Psoas muscle (tissue), 8 donors: ENCODE data around the gene CTH. TPM values are rescaled to one million over a fixed set of nuclear protein-coding genes. Genes with fewer than 3 reads are reported as not detected.
"Not testable (repeated sequence)": the region's sequence is repeated elsewhere in the genome, so short reads cannot be mapped to it uniquely, and the experiment has no call there.

Source experiments
- ATAC-seq, 4 donors: fragments of 200-7000 bp; cut with Tn5 transposase; one replicate each; pipeline ENCODE4 v1.9.1; 2020; ENCODE audit warnings: moderate library complexity in 3 of 4, mild to moderate bottlenecking in 2 of 4
- DNase-seq, 2 donors: peaks; one replicate each; pipeline ENCODE4 v3.0.0-alpha.2; 2020
- H3K27ac ChIP-seq: fragments of 200-600 bp; one replicate; pipeline ENCODE4 v1.8.0; 2022
- H3K27me3 ChIP-seq, 3 donors: fragments of 200-600 bp in 1 of 3; one replicate each; pipeline versions ENCODE4 v1.6.1 to v1.8.0; 2013 to 2022; ENCODE audit warnings: low read length in 2 of 3, mild to moderate bottlenecking in 2 of 3, moderate library complexity in 1 of 3; ENCODE audit not compliant: insufficient read depth in 3 of 3
- H3K36me3 ChIP-seq, 2 donors: fragments of 200-600 bp in 1 of 2; one replicate each; pipeline versions ENCODE4 v1.6.1 to v1.8.0; 2013 to 2022; ENCODE audit warnings: low read depth in 1 of 2, mild to moderate bottlenecking in 1 of 2, moderate library complexity in 1 of 2; ENCODE audit not compliant: insufficient read depth in 1 of 2
- H3K4me1 ChIP-seq: fragments of 200-600 bp; one replicate; pipeline ENCODE4 v1.8.0; 2022
- H3K4me3 ChIP-seq: fragments of 200-600 bp; one replicate; pipeline ENCODE4 v1.8.0; 2022; ENCODE audit warnings: mild to moderate bottlenecking
- H3K9me3 ChIP-seq: fragments of 200-600 bp; one replicate; pipeline ENCODE4 v1.8.0; 2022
- WGBS, 3 donors: extraction: QIAGEN DNeasy Blood & Tissue Kit; methylation state at CpG; one replicate each; pipeline versions ENCODE4 v1.1.6 to v1.1.7; 2013; 5-methylcytosine and 5-hydroxymethylcytosine counted together
- intact Hi-C, 2 donors: fragments of 100-400 bp; cut with DNase I; formaldehyde crosslinking; loops; one replicate each; pipeline versions ENCODE4 v1.11.0 to v1.14.2; 2022
- polyA plus RNA-seq, 3 donors: library from polyadenylated mRNA; stranded (reverse); fragments of 200-250 nt; gene quantifications; one replicate each; pipeline ENCODE4 v1.2.3, GENCODE V29; 2013
- total RNA-seq, 4 donors: library from RNA; stranded (reverse); fragmentation: NEBNext Ultra II Directional in 2 of 4; extraction: Animal tissue kit (Norgen Biotek cat#: 25700) in 2 of 4; gene quantifications; one replicate each; pipeline versions ENCODE4 v1.2.1 to v1.2.4, GENCODE V29; 2021 to 2023
- TF ChIP-seq, protein P1 (sequence below): fragments of 200-600 bp; IDR thresholded peaks from one replicate; pipeline ENCODE4 v1.8.0; 2022; ENCODE audit warnings: antibody characterized with exemption
- donor health status: healthy with polysubstance abuse.
- donor health status: DM: no; HTN: no; CAD: no; lungs with moderate emphysema.
- donor health status: Bipolar disorder and iron deficiency.
- donor health status: healthy.
- donor health status: DM: yes; HTN: yes; CAD: no.
- donor health status: DM: no; HTN: no; CAD: no.
- donor health status: DM: no; HTN: no; CAD: no.
- donor health status: DM: yes; HTN: yes; CAD: no.

The CTH gene
- total and polyA plus RNA-seq, 7 donors, result 0.55 to 2.9 (median 1.5) TPM

DNA sequence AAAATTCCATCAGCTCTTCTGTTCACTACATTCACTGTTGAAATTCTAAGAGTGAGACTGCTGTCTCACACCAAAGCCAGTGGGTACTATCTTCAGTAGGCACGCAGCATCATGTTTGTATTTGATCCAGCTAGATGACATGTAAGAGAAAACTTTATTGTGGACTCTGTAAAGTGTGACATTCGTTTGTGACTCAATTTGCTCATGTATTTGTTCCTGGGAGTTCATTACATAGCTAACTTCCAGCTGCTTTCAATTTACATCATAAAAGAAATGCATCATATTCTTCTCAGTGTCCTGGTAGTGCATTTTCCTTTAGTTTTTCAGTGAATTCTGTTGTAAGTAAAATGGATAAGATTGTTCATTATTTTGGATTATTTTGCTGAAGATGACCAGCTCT, 31.4 kb downstream of the CTH start:
- DNase-seq (no peak), ATAC-seq (no peak)
- 58 to 66% (median 63%) methylated on average over 2 of the region's 2 CpGs for WGBS, 3 donors
- Histone ChIP-seq H3K27ac (no peak overlapping the region), H3K36me3 (peaks cover 3 to 29% of the 10 kb centered on the region in 2 donors), H3K4me1 (peaks cover 3% of the 10 kb centered on the region), H3K27me3 (no peaks in the 10 kb centered on the region), H3K9me3 (no peaks in the 10 kb centered on the region), H3K4me3 (no peak overlapping the region)
- TF ChIP-seq, protein P1, sequence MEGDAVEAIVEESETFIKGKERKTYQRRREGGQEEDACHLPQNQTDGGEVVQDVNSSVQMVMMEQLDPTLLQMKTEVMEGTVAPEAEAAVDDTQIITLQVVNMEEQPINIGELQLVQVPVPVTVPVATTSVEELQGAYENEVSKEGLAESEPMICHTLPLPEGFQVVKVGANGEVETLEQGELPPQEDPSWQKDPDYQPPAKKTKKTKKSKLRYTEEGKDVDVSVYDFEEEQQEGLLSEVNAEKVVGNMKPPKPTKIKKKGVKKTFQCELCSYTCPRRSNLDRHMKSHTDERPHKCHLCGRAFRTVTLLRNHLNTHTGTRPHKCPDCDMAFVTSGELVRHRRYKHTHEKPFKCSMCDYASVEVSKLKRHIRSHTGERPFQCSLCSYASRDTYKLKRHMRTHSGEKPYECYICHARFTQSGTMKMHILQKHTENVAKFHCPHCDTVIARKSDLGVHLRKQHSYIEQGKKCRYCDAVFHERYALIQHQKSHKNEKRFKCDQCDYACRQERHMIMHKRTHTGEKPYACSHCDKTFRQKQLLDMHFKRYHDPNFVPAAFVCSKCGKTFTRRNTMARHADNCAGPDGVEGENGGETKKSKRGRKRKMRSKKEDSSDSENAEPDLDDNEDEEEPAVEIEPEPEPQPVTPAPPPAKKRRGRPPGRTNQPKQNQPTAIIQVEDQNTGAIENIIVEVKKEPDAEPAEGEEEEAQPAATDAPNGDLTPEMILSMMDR, result no peak
- intact Hi-C loops, result no loop called here

DNA sequence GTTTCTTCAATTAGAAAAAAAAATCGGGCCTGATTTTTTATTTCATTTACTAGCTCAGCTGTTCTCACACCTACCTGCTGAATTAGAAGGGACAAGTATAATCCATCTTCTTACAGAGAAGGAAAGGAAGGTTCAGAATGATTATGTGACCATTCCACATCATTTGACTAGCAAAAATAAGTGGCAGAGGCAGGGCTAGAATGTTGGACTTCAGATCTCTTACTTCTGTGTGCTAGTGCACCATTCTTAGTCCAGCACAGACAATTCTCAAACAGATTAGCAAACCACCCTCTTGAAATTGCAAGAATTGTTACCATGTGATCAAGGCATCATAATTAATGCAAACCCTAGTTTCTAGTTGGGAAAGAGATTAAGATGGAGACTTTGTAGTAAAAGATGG, 32.7 kb downstream of the CTH start:
- no peaks in the 10 kb centered on the region for H3K27me3 ChIP-seq
- no peak overlapping the region for H3K27ac ChIP-seq
- DNase-seq, result no peak
- H3K9me3 ChIP-seq, result no peaks in the 10 kb centered on the region
- ATAC-seq, result no peak
- no peak overlapping the region for H3K4me3 ChIP-seq
- peaks cover 3% of the 10 kb centered on the region for H3K4me1 ChIP-seq
- intact Hi-C loops, result no loop called here
- 51 to 83% (median 72%) methylated on average over 1 of the region's 1 CpG for WGBS, 3 donors
- H3K36me3 ChIP-seq, result peaks cover 0 to 20% of the 10 kb centered on the region in 2 donors
- TF ChIP-seq, protein P1, result no peak

DNA sequence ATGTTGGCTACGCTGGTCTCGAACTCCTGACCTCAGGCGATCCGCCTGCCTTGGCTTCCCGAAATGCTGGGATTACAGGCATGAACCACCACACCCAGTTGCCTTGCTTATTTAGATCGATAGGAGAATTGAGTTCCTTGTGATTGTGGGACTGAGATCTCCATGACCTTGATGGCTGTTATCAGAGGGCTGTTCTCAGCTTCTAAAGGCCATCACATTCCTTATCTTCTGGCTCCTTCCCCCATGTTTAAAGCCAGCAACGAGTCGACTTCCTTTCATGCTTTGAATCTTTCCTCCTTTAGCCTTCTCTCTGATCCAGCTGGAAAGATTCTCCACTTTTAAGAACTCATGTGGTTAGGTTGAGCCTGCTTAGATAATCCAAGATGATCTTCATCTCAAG, 38.0 kb downstream of the CTH start:
- Histone ChIP-seq H3K27me3 (no peaks in the 10 kb centered on the region), H3K4me1 (no peaks in the 10 kb centered on the region), H3K9me3 (no peaks in the 10 kb centered on the region), H3K4me3 (no peak overlapping the region), H3K36me3 (no peaks in the 10 kb centered on the region), H3K27ac (no peak overlapping the region)
- WGBS, 3 donors, result 85 to 89% (median 88%) methylated on average over 8 of the region's 8 CpGs
- no peak for ATAC-seq
- intact Hi-C loops, result no loop called here
- no peak for DNase-seq
- TF ChIP-seq, protein P1, result no peak

DNA sequence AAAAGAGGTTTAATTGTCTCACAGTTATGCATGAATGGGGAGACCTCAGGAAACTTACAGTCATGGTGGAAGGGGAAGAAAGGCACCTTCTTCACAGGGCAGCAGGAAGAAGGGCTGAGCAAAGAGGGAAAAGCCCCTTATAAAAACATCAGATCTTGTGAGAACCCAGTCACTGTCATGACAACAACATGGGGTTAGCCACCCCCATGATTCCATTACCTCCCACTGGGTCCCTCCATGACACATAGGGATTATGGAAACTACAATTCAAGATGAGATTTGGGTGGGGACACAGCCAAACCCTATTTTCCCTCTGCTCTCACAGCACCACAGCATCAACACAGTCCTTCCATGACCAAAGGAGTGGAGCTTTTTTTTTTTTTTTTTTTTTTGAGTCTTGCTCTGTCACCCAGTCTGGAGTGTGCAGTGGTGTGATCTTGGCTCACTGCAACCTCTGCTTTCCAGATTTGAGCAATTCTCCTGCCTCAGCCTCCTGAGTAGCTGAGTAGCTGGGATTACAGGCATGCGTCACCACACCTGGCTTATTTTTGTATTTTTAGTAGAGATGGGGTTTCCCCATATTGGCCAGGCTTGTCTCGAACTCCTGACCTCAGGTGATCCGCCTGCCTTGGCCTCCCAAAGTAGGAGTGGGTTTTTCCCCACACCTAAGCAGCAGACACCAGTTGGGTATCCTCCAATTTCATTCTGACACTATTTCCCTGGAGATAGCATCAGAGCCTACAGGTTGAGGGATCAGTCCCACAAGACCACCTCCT, 41.3 kb downstream of the CTH start:
- H3K4me1 ChIP-seq, H3K27me3 ChIP-seq, ATAC-seq, DNase-seq, H3K36me3 ChIP-seq, intact Hi-C loops, H3K27ac ChIP-seq, H3K9me3 ChIP-seq, H3K4me3 ChIP-seq: not testable (repeated sequence)
- WGBS, 3 donors, result 72 to 78% (median 76%) methylated on average over 3 of the region's 3 CpGs

DNA sequence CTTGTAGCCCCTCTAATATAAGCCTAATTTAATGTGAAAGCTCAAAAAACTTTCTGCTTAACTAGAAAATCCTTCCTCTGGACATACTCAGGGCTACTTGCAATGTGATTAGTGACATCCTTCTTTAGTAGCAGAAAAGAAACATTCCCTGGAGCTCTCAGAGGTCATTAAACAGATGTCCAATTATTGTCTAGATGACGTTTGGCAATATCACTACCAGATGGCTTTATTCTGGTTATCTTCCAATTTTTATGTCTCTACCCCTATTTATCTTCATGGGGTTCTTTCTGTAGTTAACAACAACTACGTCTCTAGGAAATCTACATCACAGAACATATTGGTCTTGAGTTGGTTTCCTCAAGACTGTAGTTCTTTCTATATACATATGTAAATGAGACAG, 44.2 kb downstream of the CTH start:
- TF ChIP-seq, protein P1, result no peak
- ATAC-seq, result no peak

More for the DNA sequence above, 44.2 kb downstream of the CTH start:
- Histone ChIP-seq H3K9me3 (no peaks in the 10 kb centered on the region), H3K4me1 (no peaks in the 10 kb centered on the region), H3K27ac (no peak overlapping the region), H3K27me3 (no peaks in the 10 kb centered on the region), H3K4me3 (no peak overlapping the region), H3K36me3 (no peaks in the 10 kb centered on the region)
- no peak for DNase-seq
- intact Hi-C loops, result no loop called here
- WGBS, 3 donors, result 32 to 40% (median 35%) methylated on average over 2 of the region's 2 CpGs
